Parathyroid adenoma (tissue), 2 donors: ENCODE results near the gene ARFGEF3.
"Not testable (repeated sequence)": the region's sequence is repeated elsewhere in the genome, so short reads cannot be mapped to it uniquely, and the experiment has no call there.

Experiments
- H2AFZ ChIP-seq: fragments of 300-600 bp; sonication (generic); one replicate; pipeline ENCODE4 v1.7.0; 2017; ENCODE audit warnings: antibody characterized with exemption, mild to moderate bottlenecking
- H3K27ac ChIP-seq: fragments of 300-600 bp; sonication (generic); one replicate; pipeline ENCODE4 v1.7.0; 2017
- H3K27me3 ChIP-seq: fragments of 300-600 bp; sonication (generic); one replicate; pipeline ENCODE4 v1.7.0; 2017; ENCODE audit warnings: low read length; ENCODE audit not compliant: control insufficient read depth, insufficient read depth
- H3K36me3 ChIP-seq: fragments of 300-600 bp; sonication (generic); one replicate; pipeline ENCODE4 v1.7.0; 2017; ENCODE audit warnings: low read length; ENCODE audit not compliant: control insufficient read depth, insufficient read depth
- H3K4me1 ChIP-seq: fragments of 300-600 bp; sonication (generic); one replicate; pipeline ENCODE4 v1.7.0; 2017; ENCODE audit warnings: control low read depth
- H3K4me2 ChIP-seq: fragments of 300-600 bp; sonication (generic); one replicate; pipeline ENCODE4 v1.7.0; 2017; ENCODE audit warnings: low read length
- H3K4me3 ChIP-seq: fragments of 300-600 bp; sonication (generic); one replicate; pipeline ENCODE4 v1.7.0; 2017; ENCODE audit warnings: low read depth, low read length
- H3K79me2 ChIP-seq: fragments of 300-600 bp; sonication (generic); one replicate; pipeline ENCODE4 v1.7.0; 2017; ENCODE audit warnings: control low read depth
- H3K9ac ChIP-seq: fragments of 300-600 bp; sonication (generic); one replicate; pipeline ENCODE4 v1.7.0; 2017; ENCODE audit warnings: mild to moderate bottlenecking
- H3K9me3 ChIP-seq: fragments of 300-600 bp; sonication (generic); one replicate; pipeline ENCODE4 v1.7.0; 2017; ENCODE audit warnings: low read length; ENCODE audit not compliant: control insufficient read depth
- TF ChIP-seq, protein P1 (sequence below): fragments of 300-600 bp; sonication (generic); IDR thresholded peaks from one replicate; pipeline ENCODE4 v1.7.0; 2017; ENCODE audit warnings: antibody characterized with exemption, mild to moderate bottlenecking
- donor health status: primary hyperparathyroidism.

The ARFGEF3 gene

DNA sequence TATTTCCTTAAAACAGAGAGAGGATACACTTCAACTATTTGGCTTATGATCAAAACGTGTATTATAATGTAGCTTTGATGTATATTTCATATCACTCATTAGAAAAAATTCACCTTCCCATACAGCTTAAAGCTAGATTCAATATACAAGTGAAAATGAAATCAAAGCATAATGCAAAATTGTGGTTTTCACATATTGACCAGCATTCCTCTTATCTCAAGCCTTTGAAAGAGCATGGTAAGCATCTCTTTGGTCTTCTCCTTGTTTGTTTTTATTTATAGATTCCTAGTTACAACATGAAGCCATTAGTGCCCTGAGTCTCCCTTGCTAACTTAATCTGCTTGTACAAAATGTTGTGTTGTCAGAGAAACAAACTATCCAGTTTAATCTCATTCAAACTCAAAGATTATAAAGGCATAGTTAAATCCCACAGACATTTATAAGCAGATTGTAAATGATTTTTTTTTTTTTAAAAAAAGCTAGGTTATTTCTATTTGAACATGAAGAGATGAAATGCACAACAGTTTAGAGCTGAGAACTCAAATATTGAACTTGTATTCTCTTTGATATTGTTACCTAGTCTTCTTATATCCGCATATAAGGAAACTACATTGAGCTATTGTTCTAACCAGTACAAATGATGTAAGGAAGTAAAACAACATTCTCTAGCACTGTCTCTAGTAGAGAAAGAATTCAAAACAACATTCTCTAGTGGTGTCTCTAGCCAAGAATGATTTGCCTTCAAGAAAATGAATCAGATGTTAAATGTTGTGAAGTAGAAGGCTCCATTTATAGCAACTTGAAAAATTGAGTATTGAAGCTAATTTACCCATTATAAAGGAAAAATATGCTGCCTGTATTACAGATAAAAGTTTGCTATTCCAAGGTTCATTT, 184.8 kb downstream of the ARFGEF3 start:
- no peak overlapping the region for H2AFZ ChIP-seq
- no peaks in the 10 kb centered on the region for H3K79me2 ChIP-seq
- TF ChIP-seq, protein P1, sequence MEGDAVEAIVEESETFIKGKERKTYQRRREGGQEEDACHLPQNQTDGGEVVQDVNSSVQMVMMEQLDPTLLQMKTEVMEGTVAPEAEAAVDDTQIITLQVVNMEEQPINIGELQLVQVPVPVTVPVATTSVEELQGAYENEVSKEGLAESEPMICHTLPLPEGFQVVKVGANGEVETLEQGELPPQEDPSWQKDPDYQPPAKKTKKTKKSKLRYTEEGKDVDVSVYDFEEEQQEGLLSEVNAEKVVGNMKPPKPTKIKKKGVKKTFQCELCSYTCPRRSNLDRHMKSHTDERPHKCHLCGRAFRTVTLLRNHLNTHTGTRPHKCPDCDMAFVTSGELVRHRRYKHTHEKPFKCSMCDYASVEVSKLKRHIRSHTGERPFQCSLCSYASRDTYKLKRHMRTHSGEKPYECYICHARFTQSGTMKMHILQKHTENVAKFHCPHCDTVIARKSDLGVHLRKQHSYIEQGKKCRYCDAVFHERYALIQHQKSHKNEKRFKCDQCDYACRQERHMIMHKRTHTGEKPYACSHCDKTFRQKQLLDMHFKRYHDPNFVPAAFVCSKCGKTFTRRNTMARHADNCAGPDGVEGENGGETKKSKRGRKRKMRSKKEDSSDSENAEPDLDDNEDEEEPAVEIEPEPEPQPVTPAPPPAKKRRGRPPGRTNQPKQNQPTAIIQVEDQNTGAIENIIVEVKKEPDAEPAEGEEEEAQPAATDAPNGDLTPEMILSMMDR: no peak
- no peaks in the 10 kb centered on the region for H3K27me3 ChIP-seq
- H3K36me3 ChIP-seq: no peaks in the 10 kb centered on the region
- no peak overlapping the region for H3K27ac ChIP-seq
- no peak overlapping the region for H3K4me3 ChIP-seq
- no peaks in the 10 kb centered on the region for H3K9me3 ChIP-seq
- no peak overlapping the region for H3K4me2 ChIP-seq
- H3K4me1 ChIP-seq: peaks cover 13% of the 10 kb centered on the region
- no peak overlapping the region for H3K9ac ChIP-seq

DNA sequence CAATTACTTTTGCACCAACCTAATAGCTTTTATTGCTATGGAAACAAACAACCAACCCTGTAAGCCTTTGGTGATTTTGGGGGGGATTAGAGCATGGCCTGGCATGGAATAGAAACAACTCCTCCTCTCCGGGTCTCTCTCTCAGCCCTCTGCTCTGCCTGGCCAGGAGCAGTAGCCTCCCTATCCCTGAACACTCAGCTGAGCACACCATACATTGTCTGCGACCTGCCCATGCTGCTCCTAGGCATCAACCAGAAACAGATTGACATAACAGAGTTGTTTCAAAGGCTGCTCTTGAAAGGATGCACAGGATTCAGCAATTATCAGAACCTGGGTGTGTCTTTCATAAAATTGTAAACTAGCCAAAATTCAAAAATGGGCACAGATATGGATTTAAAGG, 186.1 kb downstream of the ARFGEF3 start:
- no peaks in the 10 kb centered on the region for H3K79me2 ChIP-seq
- H3K9me3 ChIP-seq: no peaks in the 10 kb centered on the region
- TF ChIP-seq, protein P1: no peak
- peaks cover 13% of the 10 kb centered on the region for H3K4me1 ChIP-seq
- H3K4me2 ChIP-seq: no peak overlapping the region
- no peak overlapping the region for H2AFZ ChIP-seq
- no peak overlapping the region for H3K4me3 ChIP-seq
- no peak overlapping the region for H3K9ac ChIP-seq
- no peak overlapping the region for H3K27ac ChIP-seq
- H3K27me3 ChIP-seq: no peaks in the 10 kb centered on the region
- no peaks in the 10 kb centered on the region for H3K36me3 ChIP-seq

- H3K36me3 ChIP-seq: no peaks in the 10 kb centered on the region
- H2AFZ ChIP-seq: no peak overlapping the region
- no peaks in the 10 kb centered on the region for H3K79me2 ChIP-seq
- H3K9me3 ChIP-seq: no peaks in the 10 kb centered on the region
- TF ChIP-seq, protein P1: no peak
- peaks cover 7% of the 10 kb centered on the region for H3K4me1 ChIP-seq
- no peak overlapping the region for H3K4me3 ChIP-seq
- H3K27ac ChIP-seq: no peak overlapping the region
- H3K27me3 ChIP-seq: no peaks in the 10 kb centered on the region
- H3K9ac ChIP-seq: no peak overlapping the region
- no peak overlapping the region for H3K4me2 ChIP-seq
Measured at GRCh38 chr6:138349891-138350290, 188.2 kb downstream of the ARFGEF3 start.

GRCh38 chr6:138357928-138358327, 196.2 kb downstream of the ARFGEF3 start:
- no peaks in the 10 kb centered on the region for H3K9me3 ChIP-seq

DNA sequence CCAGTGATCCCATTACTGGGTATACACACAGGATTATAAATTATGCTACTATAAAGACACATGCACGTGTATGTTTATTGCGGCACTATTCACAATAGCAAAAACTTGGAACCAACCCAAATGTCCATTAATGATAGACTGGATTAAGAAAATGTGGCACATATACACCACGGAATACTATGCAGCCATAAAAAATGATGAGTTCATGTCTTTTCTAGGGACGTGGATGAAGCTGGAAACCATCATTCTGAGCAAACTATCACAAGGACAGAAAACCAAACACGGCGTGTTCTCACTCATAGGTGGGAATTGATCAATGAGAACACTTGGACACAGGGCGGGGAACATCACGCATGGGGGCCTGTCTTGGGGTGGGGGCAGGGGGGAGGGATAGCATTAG, 206.9 kb downstream of the ARFGEF3 start:
- not testable (repeated sequence) for H3K27ac ChIP-seq, H3K27me3 ChIP-seq, H2AFZ ChIP-seq, H3K4me2 ChIP-seq, H3K4me1 ChIP-seq, H3K9me3 ChIP-seq, H3K36me3 ChIP-seq, H3K9ac ChIP-seq, H3K4me3 ChIP-seq, H3K79me2 ChIP-seq

More at GRCh38 chr6:138357928-138358327, 196.2 kb downstream of the ARFGEF3 start:
- H3K4me3 ChIP-seq: no peak overlapping the region
- H3K27me3 ChIP-seq: no peaks in the 10 kb centered on the region
- TF ChIP-seq, protein P1: no peak
- H3K4me1 ChIP-seq: no peaks in the 10 kb centered on the region
- H3K27ac ChIP-seq: no peak overlapping the region
- H3K4me2 ChIP-seq: no peak overlapping the region
- H2AFZ ChIP-seq: no peak overlapping the region
- peaks cover 2% of the 10 kb centered on the region for H3K36me3 ChIP-seq
- no peaks in the 10 kb centered on the region for H3K79me2 ChIP-seq
- H3K9ac ChIP-seq: no peak overlapping the region
